NCI-H2196 treated with DMSO at 0.1 percent for 48 hours (cell line): ENCODE measurements around the gene RAB33A.

Experiments
- DNase-seq: peaks from one replicate; lab custom pipeline; 2025; ENCODE audit not compliant: unreplicated experiment; lab: John Stamatoyannopoulos, UW

RAB33A gene

DNA sequence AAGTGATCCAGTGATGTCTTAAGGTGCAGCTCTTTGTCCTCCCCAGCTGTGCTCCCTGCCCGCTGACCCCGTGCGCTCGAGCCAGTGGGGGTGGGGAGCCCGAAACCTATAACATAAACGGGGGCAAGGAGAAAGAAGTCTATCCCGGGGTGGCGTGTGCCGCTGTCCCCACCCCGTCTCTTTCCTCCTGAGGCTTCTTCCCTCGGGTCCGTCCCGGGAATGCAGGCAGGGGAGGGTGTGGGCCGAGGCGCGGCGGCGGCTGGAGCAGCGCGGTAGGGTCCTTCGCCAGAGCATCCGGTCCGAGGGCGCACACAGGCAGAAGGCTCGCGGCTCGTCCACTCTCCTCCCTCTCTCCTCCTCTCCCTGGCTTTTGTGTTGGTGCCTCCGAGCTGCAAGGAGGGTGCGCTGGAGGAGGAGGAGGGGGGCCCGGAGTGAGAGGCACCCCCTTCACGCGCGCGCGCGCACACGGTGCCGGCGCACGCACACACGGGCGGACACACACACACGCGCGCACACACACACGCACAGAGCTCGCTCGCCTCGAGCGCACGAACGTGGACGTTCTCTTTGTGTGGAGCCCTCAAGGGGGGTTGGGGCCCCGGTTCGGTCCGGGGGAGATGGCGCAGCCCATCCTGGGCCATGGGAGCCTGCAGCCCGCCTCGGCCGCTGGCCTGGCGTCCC, at the start of gene RAB33A:
TSS of gene RAB33A (plus strand) at position 517 of the 681 bp plus-strand sequence. CDS start at position 618, 101 bp downstream.
- DNase-seq, result peak; percentile 1

DNA sequence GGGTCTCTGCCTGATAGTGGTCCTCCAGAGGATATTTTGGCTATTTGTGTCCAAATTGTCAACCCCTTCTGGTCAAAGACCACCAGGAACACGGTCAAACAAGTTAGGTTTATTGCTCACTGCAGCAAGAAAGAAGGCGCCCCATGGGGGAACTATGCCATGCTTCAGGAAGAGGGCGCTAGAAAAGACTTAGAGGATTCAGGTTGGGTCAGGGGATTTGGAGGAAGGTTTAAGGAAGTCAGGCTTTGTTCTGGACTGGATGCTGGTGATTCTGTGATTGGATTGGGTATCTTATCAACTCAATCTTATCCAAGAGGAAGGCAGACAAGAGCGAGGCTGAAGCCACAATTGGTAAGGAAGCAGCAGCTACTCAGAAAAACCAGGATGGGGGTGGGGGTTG, 47.2 kb upstream of the RAB33A start:
- no peak for DNase-seq

DNA sequence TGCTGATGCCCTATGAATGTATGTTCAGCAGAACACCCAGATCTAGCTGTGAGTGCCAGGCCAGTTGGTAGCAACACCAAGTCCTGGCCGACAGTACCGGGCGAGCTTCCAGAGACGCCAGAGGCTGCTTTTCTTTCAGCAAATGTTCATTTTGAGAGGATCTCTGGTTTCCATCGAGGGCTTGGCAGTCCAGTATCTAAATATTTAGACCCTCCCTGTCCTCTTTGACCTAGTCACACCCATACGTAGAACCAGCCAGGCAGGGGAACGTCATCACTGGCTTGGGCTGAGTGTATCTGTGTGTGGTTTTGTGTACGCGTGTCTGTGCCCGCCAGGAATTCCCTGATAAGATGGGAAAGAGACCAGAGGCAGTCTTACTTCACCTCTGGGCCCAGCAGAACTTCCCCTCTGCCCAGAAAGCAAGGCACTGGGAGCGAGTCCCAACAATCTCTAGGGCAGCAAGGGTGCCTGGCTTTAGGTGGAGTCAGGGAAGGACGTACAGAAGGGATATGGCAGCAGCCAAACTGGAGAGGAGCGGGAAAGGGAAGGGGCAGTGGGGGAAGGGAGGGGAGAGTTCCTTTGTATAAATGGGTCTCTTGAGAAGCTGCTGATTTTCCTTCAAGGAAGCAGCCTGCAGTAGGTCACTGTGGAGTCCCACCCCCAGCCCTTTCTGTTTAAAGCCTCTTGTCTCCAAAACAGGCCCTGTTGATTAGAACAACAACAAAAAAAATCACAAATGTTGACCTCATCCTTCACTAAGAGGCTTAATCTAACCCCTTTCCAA, 46.5 kb upstream of the RAB33A start:
- DNase-seq, result no peak

DNA sequence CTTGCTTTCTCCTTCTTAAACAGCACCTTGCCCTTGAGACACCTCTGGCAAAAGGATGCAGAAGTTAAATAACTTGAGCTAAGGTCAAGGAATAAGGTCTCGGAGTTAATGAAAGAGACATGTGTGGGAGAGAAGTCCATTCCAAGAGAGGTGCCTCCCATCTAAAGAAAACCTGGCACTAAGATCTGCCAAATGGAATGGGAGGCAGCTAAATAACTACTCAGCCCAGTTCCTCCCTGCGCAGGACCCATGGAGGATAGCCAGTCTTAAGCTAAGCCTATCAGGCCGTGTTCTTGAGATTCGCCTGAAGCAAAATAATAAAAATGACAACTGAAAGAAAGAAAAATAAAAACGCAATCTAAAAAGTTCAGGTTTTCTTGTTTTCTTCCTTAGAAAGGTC, 40.8 kb upstream of the RAB33A start:
- DNase-seq, result no peak

DNA sequence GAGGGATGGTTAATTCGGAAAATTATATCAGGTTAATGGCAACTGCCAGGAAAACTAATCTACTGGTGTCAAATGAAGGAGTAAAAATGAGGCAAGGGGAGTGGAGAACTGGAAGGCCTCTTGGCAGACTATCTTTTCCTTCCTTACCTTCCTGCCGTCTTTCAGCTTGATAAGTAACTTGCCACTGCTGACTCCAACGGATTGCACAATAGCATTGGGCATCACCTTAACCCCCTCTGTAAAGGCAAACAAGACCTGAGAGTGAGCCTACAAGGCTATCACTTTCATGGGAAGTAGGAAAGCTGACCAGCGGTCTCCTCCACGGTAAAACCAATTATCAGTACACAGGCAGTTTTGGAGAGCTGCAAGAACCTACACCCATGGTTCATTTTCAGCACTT, 35.3 kb upstream of the RAB33A start:
- DNase-seq, result no peak

DNA sequence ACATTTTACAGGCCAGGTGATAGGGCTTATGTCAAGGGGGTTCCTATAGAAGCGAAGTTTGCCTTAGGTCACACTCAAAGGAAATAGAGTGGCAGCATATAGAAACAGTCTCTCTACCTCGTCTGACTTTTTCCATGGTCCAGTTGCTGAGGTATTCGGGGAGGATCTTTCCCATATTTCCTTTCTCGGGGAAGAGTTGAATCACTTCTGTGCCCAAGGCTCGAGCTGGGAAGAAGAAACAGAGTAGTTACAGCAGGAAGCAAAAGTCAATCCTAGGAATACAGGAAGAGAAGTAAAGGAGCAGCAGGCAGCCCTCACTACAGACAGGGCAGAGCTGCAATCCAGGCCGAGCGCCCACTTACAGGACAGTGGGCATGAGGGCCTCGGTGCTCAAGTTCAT, 34.8 kb upstream of the RAB33A start:
- DNase-seq, result no peak

DNA sequence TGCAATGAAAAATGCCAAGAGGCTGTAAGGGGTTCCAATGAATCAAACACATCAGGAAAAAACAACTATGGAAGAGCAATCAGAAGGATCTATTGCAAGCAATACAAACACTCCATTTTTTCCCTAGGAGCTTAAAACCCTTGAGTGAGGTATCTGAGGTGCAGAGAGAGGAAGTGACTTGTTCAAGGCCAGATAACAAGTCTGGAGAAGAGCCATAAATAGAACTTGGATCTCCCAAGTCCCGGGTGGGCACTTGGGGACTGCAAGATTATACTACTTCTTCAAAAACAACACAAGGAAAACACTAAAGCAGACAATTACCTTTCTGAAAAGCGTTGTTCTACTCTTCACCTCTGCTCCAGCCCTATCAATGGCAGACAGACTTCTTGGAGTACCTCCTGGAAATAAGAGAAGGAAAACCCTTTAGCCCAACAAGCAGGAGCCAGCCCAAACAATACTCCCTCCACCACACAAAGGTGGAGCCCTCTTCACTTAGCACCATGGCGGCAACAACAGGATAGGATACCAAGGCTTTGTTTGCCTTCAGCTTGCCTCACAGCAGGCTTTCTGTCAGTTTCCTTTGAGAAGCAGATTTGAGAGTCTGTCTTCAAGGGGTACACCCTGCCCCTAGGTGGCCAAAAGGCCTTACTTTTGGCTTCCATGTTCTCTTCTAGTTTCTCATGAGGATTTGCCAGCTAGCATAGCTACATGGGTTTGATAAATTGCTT, 32.1 kb upstream of the RAB33A start:
- no peak for DNase-seq

DNA sequence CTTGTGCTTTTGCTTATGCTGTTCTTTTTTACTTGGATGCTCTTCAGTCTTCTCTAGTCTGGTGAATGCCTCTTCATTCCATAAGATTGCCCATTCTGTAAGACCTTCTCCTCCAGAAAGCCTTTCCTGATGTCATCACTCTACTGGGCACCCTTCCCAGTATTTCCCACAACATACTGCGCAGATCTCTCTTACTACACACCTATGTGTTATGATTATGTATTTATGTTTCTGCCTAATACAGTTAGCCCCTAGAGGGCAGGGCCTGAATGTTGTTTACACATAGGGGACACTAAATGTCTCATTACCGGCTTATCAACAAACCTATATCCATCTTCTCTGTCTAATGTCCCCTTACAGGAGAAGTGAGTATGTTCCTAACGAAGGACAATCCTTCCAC, 27.3 kb upstream of the RAB33A start:
- DNase-seq, result no peak

DNA sequence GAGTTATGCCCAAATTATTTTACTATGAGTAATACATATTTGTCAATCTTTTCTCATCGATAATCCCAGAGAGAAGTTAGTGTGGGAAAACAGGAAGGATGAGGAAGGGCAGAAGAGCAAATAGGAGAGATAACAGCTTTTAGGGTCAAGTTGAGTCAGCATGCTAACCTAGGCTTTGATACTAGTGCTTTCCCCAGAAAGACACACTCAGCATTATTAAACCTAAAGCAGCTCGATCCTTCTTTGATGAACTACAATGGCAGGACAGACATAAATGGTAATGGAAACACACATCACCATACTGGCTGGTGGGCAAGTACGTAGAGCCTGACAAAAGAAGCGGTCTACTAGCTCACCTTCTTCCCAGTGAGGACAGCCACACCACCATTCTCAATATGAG, 26.6 kb upstream of the RAB33A start:
- DNase-seq, result no peak

DNA sequence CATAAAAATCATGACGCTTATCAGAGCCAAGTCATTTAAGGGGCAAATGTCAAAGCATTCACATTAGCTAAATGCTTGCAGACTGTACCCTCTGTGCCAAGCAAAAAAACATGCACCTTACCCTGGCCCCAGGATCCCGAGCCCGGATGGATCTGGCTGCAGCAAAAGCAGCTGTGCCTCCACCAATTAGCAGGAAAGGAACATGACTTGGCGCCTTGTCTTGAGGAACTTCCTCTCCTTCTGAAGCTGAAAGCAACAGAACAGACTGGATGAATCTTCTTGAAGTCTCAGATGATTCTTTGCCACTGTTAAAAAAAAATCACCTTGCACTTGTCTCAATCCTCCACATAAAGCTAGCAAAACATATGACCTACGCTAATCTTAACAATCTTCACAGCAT, 24.1 kb upstream of the RAB33A start:
- no peak for DNase-seq

DNA sequence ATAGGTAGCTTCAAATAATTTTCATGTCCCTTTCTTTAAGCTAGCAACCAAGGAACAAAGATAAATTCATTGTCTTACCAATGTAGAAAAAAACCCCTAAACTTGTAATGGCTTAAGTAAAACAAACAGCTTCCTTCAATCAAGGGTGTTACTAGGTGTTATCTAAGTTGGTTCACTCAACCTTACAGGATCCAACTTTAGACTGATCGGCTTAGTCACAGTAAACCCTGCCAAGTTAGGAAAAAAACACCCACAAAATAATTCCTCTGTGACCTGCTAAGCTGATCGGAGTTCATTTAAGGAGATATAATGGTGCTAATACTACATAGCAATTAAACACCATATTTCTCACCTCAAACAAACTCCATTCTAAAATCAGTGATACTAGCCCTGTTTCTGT, 16.2 kb upstream of the RAB33A start:
- no peak for DNase-seq

DNA sequence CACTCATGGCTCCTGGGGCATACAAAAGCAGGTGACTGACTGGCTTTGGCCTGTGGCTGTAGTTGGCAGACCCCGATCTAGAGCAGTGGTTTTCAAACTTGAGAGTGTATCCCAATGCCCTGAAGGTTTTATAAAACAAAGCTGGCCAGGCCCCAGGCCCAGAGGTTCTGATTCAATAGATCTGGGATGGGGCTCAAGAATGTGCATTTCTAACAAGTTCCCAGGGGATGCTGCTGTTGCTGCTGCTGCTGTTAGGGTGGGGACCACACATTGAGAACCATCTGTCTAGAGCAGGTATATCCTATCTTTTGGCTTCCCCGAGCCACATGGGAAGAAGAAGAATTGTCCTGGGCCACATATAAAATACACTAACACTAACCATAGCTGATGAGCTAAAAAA, 13.5 kb upstream of the RAB33A start:
- DNase-seq, result no peak

DNA sequence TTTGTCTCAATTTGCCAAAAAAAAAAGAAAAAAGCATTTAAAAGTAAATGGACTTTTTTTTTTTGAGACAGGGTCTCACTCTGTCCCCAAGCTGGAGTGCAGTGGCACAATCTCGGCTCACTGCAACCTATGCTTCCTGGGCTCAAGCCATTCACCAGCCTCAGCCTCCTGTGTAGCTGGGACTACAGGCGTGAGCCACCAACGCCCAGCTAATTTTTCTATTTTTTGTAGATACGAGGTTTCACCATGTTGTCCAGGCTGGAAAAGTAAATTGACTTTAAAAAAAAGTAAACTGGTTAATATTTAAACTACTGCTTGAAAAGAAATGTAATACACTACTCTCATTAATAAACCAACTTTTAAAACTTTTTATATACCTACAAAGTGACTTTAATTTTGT, 12.0 kb upstream of the RAB33A start:
- DNase-seq, result no peak

DNA sequence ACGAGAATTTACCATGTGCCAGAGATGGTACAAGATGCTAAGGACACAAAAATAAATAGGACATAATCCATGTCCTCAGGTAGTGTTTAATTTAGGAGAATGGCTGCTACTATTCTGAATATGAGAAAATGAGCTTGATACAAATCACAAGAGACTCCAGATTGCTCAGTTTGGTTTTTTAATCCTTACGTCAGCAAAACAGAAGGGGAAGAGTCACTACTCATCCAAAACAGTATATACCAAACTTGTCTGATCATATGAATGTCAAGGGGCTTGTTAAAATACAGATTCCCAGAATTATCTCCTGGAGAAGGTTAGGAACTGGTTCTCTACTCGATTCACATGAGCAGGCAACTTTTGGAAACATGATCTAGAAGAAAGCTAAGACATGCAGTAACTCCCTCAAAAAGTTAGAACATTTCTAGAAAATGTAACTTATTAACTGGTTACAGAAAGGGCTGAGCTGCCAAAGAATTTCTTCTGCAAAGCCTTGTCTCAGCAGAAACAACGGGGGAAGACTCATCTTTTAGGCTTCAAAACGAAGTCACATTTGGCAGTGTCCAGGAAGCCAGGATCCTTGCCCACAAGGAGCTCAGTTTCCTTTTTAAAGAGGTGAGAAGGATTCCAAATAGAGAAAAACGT, 9.5 kb upstream of the RAB33A start:
- no peak for DNase-seq

DNA sequence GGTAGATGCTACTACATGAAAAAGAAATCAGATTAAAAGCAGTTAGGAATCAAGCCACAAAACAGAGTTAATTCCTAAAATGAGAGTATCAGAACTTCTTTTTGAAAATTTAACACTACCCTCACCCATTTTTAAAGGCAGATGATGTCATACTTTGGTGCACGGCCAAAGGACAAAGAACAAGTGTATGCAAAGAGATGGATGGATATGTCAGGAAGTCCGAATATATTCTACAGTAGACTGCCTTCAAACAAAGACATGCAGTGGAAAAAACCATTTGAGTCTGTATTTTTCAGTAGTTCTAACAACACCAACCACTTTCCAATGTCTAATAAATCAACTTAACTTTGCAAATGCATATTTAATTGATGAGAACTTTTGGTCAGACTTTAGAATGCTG, 8.4 kb upstream of the RAB33A start:
- no peak for DNase-seq

DNA sequence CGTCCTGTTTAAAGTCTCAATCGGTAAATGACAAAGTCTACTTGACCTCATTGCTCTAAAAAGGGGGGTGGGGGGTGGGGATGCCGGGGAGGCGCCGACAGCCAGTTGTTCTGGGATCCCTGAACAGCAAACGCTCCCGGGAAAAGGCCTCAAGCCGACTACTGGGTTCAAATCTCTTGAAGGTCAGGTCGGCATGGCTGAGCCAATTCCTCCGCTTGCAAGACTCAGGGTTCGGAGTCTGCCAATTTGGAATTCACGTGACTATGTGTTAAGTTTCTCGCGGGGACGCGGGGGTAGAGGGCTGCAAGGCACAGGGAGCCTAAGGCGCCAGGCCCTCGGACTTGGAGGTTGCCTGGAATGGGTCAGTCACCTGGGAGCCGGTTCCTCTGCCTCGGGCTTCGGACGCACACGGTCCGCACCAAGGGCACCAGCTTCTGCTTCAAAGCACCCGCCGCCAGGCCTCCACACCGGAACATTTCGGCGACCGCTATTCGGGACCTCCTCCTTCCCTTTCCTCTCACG, 6.5 kb upstream of the RAB33A start:
- peak; percentile 47 for DNase-seq

DNA sequence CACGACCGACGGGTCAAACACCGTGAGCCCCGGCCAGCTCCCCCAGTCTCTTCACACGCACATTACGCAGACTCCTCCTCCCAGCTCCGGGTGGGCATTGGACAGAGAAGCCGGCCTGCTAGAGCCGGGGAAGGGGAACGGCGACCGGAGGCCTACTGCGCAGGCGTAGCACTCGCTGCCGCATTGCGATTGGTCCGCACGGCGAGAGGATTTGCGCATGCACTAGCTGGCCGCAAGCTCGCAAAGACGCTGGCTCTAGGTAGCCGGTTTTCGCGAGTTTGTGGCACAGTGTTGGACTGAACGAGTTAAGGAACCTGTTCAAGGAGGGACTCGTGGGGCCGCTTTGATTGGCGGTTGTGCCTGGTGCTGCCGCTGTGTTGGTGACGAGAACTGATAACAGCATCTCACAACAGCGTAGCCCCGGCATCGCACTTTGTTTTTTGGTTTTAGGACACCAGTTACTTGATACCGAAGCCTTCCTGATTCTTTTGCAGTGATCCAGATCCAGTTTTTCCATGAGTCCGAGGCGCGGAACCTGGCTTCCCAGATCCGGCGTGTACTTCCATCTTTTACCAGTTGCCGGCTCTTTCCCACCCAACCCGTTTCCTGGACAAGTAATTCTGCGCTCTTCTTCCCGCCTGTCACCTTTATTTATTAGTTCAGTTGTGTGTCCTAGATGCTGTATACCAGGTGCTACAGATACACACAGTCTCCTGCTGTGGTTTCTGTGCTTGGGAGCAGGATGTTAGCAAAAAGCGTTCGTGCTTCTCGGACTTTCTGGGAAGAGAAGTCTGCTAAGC, 5.9 kb upstream of the RAB33A start, which contains the start of gene AIFM1:
TSS of gene AIFM1 (minus strand) at position 139 of the 800 bp plus-strand sequence. CDS start 185 bp downstream, outside the sequence.
- peak; percentile 76 for DNase-seq

DNA sequence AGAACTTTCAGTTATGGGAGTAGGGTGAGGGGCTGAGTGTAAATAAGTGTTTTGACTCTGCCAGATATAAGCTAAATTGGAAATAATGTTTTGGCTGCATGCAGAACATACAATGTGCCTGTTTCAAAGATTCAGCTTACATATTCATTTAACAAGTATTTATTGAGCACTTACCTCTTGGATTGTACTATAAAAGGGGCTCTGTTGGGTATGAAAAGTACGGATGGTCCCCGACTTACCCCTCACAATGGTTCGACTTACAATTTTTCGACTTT, 5.3 kb upstream of the RAB33A start:
- DNase-seq, result no peak

DNA sequence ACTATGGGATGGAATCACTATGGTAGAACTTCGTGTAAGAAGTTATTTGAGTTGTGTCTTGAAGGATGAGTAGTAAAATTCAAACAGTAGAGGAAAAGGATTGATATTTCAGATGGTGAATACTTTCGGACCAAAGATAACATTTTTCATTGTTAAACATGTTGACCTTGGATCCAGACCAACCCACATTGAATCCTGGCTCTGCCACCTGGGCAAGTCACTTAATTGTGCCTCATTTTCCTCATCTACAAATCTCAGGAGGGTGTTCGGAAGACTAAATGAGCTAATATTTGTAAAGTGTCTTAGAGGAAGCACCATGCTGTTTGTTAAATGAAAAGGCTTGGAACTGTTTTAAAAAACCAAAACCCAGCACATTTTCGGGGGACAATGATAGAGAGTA, 4.7 kb upstream of the RAB33A start:
- no peak for DNase-seq

DNA sequence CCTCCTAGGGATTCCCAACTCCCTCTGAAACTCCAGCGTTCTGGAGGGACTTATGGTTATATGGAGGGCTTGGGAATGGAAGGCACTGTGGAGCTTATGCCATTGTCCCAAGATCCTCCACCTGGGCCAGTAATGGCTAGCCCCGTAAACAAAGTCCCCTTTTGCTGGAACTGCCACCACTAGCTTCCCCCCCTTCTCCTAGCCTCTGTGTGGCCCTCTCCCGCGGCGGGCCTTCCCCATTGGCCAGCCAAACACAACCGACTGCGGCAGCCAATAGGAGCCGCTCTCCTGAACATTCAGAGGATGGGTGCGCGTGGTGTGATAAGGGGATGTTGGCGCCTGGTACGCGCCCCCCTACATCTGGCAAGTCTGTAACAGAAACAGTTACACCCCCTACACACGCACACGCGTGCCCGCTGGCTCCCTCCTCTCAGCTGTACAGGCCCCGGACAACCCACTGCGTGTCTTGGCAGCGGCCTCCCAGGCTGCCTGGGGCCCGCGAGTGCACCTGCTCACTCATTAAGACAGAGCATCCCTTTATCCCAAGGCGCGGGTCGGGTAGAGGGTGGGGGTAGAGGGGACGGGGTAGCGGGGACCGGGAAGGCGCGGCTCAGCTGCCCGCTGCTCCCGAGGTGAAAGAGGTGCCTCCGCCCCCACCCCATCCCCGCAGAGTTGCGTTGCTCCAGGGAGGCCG, 863 bp upstream of the RAB33A start:
- peak; percentile 53 for DNase-seq
